DOHH2 (cell line): ENCODE measurements around the gene EHD4.

ENCODE experiments used
- CTCF ChIP-seq: fragments of 200-600 bp; sonication (generic); IDR thresholded peaks from one replicate; pipeline ENCODE4 v1.5.1; 2014; ENCODE audit warnings: antibody characterized with exemption, mild to moderate bottlenecking, low read depth, low read length; ENCODE audit not compliant: poor library complexity, severe bottlenecking
- EZH2phosphoT487 ChIP-seq: fragments of 200-600 bp; sonication (generic); IDR thresholded peaks from 2 replicates; pipeline ENCODE4 v1.6.1; 2017; ENCODE audit warnings: borderline replicate concordance, mild to moderate bottlenecking, antibody characterized with exemption, low read length, moderate library complexity, mixed read lengths

- TF ChIP-seq CTCF (no peak), EZH2phosphoT487 (no peak)
Measured at GRCh38 chr15:41895957-41896356, 76.4 kb downstream of the EHD4 start.
